ENCODE data around the gene RAB11B.
"Not testable (repeated sequence)": the region's sequence is repeated elsewhere in the genome, so short reads cannot be mapped to it uniquely, and the experiment has no call there.

The RAB11B gene

DNA sequence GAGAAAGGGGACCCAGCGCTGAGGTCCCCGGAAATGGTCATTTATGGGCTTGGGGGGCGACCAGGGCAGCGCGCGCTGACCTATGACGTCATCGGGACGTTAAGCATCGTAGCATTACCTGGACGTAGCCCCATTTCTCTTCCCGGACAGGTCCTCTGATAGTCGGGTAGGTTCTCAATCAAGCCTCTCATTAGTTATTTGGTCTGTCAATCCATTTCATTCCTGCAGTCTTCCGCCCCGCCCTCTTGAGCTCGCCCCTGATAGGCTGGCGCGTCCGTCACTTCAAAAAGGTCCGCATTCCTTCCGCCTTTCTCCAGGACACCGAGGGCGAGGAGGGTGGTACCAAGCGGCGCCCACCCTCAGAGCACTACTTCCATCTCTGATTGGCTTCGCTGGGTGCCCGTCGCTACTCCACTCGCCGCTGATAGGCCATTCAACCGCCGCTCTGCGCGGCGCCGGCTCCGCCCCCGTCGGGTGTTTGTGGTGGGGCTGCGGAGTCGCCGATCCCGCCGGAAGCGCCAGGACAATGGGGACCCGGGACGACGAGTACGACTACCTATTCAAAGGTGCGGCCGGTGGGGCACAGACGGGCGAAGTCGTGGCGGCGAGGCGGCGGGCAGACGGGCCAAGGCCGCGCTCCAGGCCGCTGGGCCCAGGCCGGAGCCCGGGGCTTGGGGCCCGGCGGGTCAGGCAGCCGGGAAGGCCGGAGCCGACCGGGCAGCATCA is at the start of gene RAB11B:
RAB11B (plus strand) TSS at position 470 of the 726 bp plus-strand sequence; CDS start at position 527, 57 bp downstream.
- ATAC-seq (replicated peaks; ENCODE audit: extremely low read depth, poor library complexity, severe bottlenecking): peak; percentile 96
- peak within 1 kb of the TSS; percentile 88 for H3K4me3 Mint-ChIP-seq
- H3K27ac Mint-ChIP-seq (ENCODE audit: low read depth): peak within 1 kb of the TSS; percentile 91
- DNase-seq (ENCODE audit: low spot score in 2 of 2): peak; percentile 89 to 98
- H3K36me3 Mint-ChIP-seq (ENCODE audit: insufficient read depth): peaks cover 11% of the 10 kb centered on the region
- no peaks in the 10 kb centered on the region for H3K9me3 Mint-ChIP-seq
- H3K4me1 Mint-ChIP-seq: peaks cover 16% of the 10 kb centered on the region
- H3K27me3 Mint-ChIP-seq: no peaks in the 10 kb centered on the region

DNA sequence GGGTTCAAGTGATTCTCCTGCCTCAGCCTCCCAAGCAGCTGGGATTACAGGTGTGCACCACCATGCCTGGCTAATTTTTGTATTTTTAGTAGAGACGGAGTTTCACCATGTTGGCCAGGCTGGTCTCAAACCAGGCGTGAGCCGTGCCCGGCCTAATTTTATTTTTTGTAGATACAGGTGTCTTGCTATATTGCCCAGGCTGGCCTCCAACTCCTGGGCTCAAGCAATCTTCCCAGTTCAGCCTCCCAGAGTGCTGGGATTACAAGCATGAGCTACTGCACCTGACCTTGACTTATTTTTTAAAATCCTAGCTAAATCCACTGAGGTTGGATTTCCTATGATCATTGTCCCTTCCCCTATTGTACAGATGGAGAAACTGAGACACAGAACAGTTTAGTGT is 48.7 kb upstream of the RAB11B start:
- H3K36me3 Mint-ChIP-seq (ENCODE audit: insufficient read depth); DNase-seq (ENCODE audit: low spot score in 2 of 2); H3K27ac Mint-ChIP-seq (ENCODE audit: low read depth); ATAC-seq (replicated peaks; ENCODE audit: extremely low read depth, poor library complexity, severe bottlenecking); H3K9me3 Mint-ChIP-seq: not testable (repeated sequence)
- Mint-ChIP-seq H3K27me3 (peaks cover 26% of the 10 kb centered on the region), H3K4me1 (peaks cover 11% of the 10 kb centered on the region), H3K4me3 (peak overlapping the region; percentile 77)

GRCh38 chr19:8342316-8342683 is 47.9 kb upstream of the RAB11B start:
- Mint-ChIP-seq H3K27me3 (peaks cover 20% of the 10 kb centered on the region), H3K9me3 (no peaks in the 10 kb centered on the region), H3K4me3 (peak overlapping the region; percentile 77)

GRCh38 chr19:8342684-8343482 is 47.3 kb upstream of the RAB11B start, which contains the start of gene KANK3:
KANK3 (minus strand) TSS chr19:8343262; CDS start chr19:8337828, 5,434 bp downstream.
- peak; percentile 98 for ATAC-seq (replicated peaks; ENCODE audit: extremely low read depth, poor library complexity, severe bottlenecking)
- DNase-seq (ENCODE audit: low spot score in 2 of 2): peak; percentile 74 to 81
- H3K4me1 Mint-ChIP-seq: peaks cover 11% of the 10 kb centered on the region
- H3K27me3 Mint-ChIP-seq: peaks cover 14% of the 10 kb centered on the region
- no peaks in the 10 kb centered on the region for H3K9me3 Mint-ChIP-seq
- peak within 1 kb of the TSS; percentile 53 for H3K27ac Mint-ChIP-seq (ENCODE audit: low read depth)
- peaks cover 2% of the 10 kb centered on the region for H3K36me3 Mint-ChIP-seq (ENCODE audit: insufficient read depth)
- H3K4me3 Mint-ChIP-seq: peak within 1 kb of the TSS; percentile 77

More at GRCh38 chr19:8342316-8342683, 47.9 kb upstream of the RAB11B start:
- Mint-ChIP-seq H3K36me3 (ENCODE audit: insufficient read depth) (peaks cover 4% of the 10 kb centered on the region), H3K27ac (ENCODE audit: low read depth) (no peak overlapping the region), H3K4me1 (peaks cover 11% of the 10 kb centered on the region)
- no peak for DNase-seq (ENCODE audit: low spot score in 2 of 2)
- ATAC-seq (replicated peaks; ENCODE audit: extremely low read depth, poor library complexity, severe bottlenecking): no peak

DNA sequence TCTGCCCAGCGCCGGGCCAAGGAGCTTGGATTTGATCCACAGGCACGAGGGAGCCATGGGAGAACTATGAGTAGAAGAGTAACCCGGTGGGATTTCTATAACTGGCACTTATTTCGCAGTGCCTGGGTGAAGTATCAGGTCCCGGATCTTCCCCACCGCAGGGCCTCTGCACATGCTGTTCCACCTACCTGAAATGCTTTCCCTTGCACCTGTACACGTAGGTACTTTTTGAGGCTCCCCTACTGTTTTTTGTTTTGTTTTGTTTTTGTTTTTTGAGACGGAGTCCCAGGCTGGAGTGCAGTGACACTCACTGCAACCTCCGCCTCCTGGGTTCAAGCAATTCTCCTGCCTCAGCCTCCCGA is 46.7 kb upstream of the RAB11B start:
- Mint-ChIP-seq H3K27me3 (peaks cover 8% of the 10 kb centered on the region), H3K27ac (ENCODE audit: low read depth) (peak overlapping the region; percentile 53), H3K4me1 (peaks cover 11% of the 10 kb centered on the region), H3K36me3 (ENCODE audit: insufficient read depth) (peaks cover 2% of the 10 kb centered on the region), H3K4me3 (peak overlapping the region; percentile 77), H3K9me3 (no peaks in the 10 kb centered on the region)
- ATAC-seq (replicated peaks; ENCODE audit: extremely low read depth, poor library complexity, severe bottlenecking) (no peak), DNase-seq (ENCODE audit: low spot score in 2 of 2) (no peak)

DNA sequence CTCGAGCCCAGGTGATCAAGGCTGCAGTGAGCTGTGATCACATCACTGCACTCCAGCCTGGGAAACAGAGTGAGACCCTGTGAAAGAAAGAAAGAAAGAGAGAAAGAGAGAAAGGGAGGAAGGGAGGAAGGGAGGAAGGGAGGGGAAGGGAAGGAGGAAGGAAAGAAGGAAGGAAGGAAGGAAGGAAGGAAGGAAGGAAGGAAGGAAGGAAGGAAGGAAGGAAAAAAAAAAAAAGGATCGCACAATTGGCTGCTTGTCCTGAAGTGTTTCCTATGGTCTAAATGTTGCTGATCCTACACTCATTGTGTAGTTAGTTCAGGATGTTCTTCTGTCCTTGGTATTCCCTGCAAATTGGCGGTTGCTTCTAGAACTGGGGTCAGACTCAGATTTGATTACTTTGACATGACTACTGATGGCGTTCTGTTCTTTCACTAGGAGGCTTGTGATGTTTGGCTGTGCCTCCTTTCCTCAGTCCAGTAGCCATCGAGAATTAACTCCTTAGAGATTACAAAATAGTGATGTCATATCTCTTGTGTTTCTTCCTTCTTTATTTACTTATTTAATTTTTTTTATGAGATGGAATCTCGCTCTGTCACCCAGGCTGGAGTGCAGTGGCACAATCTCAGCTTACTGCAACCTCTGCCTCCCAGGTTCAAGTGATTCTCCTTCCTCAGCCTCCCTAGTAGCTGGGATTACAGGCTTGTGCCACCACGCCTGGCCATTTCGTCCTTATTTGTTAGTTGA is 40.4 kb upstream of the RAB11B start:
- not testable (repeated sequence) for ATAC-seq (replicated peaks; ENCODE audit: extremely low read depth, poor library complexity, severe bottlenecking); H3K36me3 Mint-ChIP-seq (ENCODE audit: insufficient read depth); H3K4me1 Mint-ChIP-seq; H3K4me3 Mint-ChIP-seq; DNase-seq (ENCODE audit: low spot score in 2 of 2); H3K9me3 Mint-ChIP-seq; H3K27ac Mint-ChIP-seq (ENCODE audit: low read depth)
- H3K27me3 Mint-ChIP-seq: peaks cover 25% of the 10 kb centered on the region

GRCh38 chr19:8352134-8352827 is 37.9 kb upstream of the RAB11B start:
- no peak for DNase-seq (ENCODE audit: low spot score in 2 of 2)
- peaks cover 2% of the 10 kb centered on the region for H3K36me3 Mint-ChIP-seq (ENCODE audit: insufficient read depth)
- ATAC-seq (replicated peaks; ENCODE audit: extremely low read depth, poor library complexity, severe bottlenecking): no peak
- H3K27me3 Mint-ChIP-seq: peaks cover 25% of the 10 kb centered on the region
- H3K4me3 Mint-ChIP-seq: no peak overlapping the region
- H3K9me3 Mint-ChIP-seq: no peaks in the 10 kb centered on the region
- peak overlapping the region; percentile 52 for H3K27ac Mint-ChIP-seq (ENCODE audit: low read depth)
- peaks cover 4% of the 10 kb centered on the region for H3K4me1 Mint-ChIP-seq

DNA sequence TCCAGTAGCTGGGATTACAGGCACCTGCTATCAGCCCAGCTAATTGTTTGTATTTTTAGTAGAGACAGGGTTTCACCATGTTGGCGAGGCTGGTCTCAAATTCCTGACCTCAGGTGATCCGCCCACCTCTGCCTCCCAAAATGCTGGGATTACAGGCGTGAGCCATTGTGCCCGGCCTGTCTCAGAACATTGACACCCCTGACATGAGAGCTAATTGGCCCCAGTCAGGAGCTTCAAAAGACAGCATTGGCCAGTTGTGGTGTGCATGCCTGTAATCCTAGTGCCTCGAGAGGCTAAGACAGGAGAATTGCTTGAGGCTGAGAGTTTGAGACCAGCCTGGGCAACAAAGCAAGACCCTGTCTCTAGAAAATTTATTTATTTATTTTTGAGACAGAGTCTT is 37.3 kb upstream of the RAB11B start:
- H3K4me3 Mint-ChIP-seq; H3K36me3 Mint-ChIP-seq (ENCODE audit: insufficient read depth); H3K9me3 Mint-ChIP-seq; H3K27ac Mint-ChIP-seq (ENCODE audit: low read depth); H3K4me1 Mint-ChIP-seq; ATAC-seq (replicated peaks; ENCODE audit: extremely low read depth, poor library complexity, severe bottlenecking); DNase-seq (ENCODE audit: low spot score in 2 of 2): not testable (repeated sequence)
- H3K27me3 Mint-ChIP-seq: peaks cover 25% of the 10 kb centered on the region

- Mint-ChIP-seq H3K27ac (ENCODE audit: low read depth) (no peak overlapping the region), H3K27me3 (peaks cover 18% of the 10 kb centered on the region), H3K4me3 (no peak overlapping the region), H3K9me3 (no peaks in the 10 kb centered on the region), H3K4me1 (peaks cover 4% of the 10 kb centered on the region), H3K36me3 (ENCODE audit: insufficient read depth) (no peaks in the 10 kb centered on the region)
- no peak for ATAC-seq (replicated peaks; ENCODE audit: extremely low read depth, poor library complexity, severe bottlenecking)
- no peak for DNase-seq (ENCODE audit: low spot score in 2 of 2)
Observed at GRCh38 chr19:8355631-8356402, 34.3 kb upstream of the RAB11B start.

- Mint-ChIP-seq H3K4me1 (peaks cover 4% of the 10 kb centered on the region), H3K4me3 (no peak overlapping the region), H3K27ac (ENCODE audit: low read depth) (no peak overlapping the region), H3K36me3 (ENCODE audit: insufficient read depth) (no peaks in the 10 kb centered on the region), H3K9me3 (no peaks in the 10 kb centered on the region), H3K27me3 (peaks cover 11% of the 10 kb centered on the region)
- no peak for ATAC-seq (replicated peaks; ENCODE audit: extremely low read depth, poor library complexity, severe bottlenecking)
- no peak for DNase-seq (ENCODE audit: low spot score in 2 of 2)
Observed at GRCh38 chr19:8357007-8357521, 33.1 kb upstream of the RAB11B start.

- no peak overlapping the region for H3K27ac Mint-ChIP-seq (ENCODE audit: low read depth)
- H3K36me3 Mint-ChIP-seq (ENCODE audit: insufficient read depth): peaks cover under 1% of the 10 kb centered on the region
- peaks cover 9% of the 10 kb centered on the region for H3K4me1 Mint-ChIP-seq
- no peak overlapping the region for H3K4me3 Mint-ChIP-seq
- H3K27me3 Mint-ChIP-seq: peaks cover 23% of the 10 kb centered on the region
- ATAC-seq (replicated peaks; ENCODE audit: extremely low read depth, poor library complexity, severe bottlenecking) (no peak), DNase-seq (ENCODE audit: low spot score in 2 of 2) (no peak)
- H3K9me3 Mint-ChIP-seq: no peaks in the 10 kb centered on the region
Observed at GRCh38 chr19:8358948-8359347, 31.2 kb upstream of the RAB11B start.

Measured in central memory CD8-positive, alpha-beta T cell (primary cell).